Stomach (tissue), 4 donors: Measurements from ENCODE around the gene INSYN2B.

Experiments used
- POLR2A ChIP-seq, 4 donors: fragments of 450-650 bp; IDR thresholded peaks; one replicate each; pipeline ENCODE4 v1.6.1; 2016; ENCODE audit warnings: antibody characterized with exemption in 4 of 4, control low read depth in 2 of 4, mild to moderate bottlenecking in 1 of 4, moderate library complexity in 1 of 4
- POLR2AphosphoS5 ChIP-seq, 3 donors: sonication (generic); formaldehyde crosslinking; IDR thresholded peaks; one replicate each; pipeline ENCODE4 v1.6.1; 2016; ENCODE audit warnings: antibody characterized with exemption in 3 of 3

GRCh38 chr5:169988206-169988605, 7.9 kb upstream of the INSYN2B start:
- TF ChIP-seq POLR2AphosphoS5 (IDR thresholded peaks at IDR 0.05): no peak
- TF ChIP-seq POLR2A (IDR thresholded peaks at IDR 0.05): no peak
